ENCODE data around the gene RPS6KA2.

Gene RPS6KA2

DNA sequence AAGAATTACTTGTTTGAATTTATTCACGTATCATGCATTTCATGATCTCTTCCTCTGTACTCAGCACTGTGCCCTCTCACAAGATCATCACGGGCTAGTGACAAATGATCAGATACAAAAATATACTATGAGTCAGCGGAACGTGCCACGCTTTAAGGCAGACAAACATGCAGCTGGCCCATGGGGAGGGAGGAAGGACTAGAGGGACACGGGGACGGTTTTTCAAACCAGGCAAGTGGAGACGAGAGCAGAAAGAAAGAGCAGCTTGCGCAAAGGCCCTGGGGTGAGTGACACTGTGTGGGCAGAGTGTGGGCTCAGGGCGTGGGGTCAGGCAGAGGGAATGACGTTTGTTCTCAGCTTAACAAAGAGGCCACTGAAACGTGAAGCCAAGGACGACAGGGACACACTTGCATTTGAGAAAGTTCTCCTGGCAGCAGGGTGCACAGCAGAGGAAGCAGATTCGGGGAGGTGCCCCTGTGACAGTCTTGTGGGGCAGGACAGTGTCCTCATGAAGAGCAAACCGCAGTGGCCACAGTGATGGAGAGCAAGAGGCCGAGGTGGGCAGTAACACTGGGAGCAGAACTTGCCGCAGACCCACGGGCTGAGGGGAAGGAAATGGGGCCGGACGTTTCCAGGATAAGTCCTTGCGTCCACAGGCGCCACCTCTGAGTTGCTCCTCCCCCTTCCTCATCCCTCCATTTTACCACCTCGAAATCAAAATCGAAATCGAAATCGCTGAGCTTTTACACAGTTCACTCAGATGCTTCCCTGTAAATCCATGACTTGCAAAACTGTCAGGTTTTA is 6.9 kb upstream of the RPS6KA2 start:
- DNase-seq: peak; percentile 73 to 83

- DNase-seq: no peak
These were observed 5.7 kb upstream of the RPS6KA2 start for GRCh38 chr6:166632731-166633130.

DNA sequence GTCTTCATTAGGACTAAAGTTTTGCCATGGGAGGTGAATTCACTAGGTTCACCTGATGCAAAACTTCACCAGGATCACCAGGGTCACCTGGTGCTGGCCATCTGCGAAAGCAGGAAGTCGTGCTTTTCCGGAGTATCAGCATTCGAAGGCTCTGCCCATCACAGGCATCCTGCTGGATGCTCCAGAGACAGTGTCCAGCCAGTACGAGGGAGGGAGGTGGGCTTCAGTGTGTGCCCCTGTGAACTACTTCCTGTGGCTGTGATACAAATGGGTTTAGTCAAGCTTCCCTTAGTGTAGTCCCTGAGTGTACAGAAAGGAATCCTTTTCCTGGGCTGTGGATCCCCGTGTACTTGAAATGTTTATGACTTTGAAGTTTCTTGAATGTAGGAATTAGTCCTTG is 3.4 kb upstream of the RPS6KA2 start:
- no peak for DNase-seq

DNA sequence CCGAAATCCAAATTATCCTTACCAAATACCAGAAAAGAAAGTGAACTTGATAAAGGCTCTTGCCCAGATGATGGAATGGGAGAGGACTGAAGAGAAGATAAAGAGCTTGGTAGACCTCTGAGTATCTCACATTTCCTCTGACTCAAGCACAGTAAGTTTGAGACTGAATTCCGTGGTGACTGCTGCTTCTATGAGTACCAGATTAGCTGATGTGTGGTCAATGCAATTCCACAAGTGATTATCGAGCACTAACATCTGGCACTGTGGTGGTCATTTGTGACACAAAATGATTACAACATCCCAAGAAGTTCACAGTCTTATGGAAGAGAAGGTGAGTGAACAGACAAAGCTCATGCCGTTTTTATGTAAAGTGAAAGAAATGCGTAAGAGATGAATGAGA is 2.6 kb upstream of the RPS6KA2 start:
- no peak for DNase-seq

DNA sequence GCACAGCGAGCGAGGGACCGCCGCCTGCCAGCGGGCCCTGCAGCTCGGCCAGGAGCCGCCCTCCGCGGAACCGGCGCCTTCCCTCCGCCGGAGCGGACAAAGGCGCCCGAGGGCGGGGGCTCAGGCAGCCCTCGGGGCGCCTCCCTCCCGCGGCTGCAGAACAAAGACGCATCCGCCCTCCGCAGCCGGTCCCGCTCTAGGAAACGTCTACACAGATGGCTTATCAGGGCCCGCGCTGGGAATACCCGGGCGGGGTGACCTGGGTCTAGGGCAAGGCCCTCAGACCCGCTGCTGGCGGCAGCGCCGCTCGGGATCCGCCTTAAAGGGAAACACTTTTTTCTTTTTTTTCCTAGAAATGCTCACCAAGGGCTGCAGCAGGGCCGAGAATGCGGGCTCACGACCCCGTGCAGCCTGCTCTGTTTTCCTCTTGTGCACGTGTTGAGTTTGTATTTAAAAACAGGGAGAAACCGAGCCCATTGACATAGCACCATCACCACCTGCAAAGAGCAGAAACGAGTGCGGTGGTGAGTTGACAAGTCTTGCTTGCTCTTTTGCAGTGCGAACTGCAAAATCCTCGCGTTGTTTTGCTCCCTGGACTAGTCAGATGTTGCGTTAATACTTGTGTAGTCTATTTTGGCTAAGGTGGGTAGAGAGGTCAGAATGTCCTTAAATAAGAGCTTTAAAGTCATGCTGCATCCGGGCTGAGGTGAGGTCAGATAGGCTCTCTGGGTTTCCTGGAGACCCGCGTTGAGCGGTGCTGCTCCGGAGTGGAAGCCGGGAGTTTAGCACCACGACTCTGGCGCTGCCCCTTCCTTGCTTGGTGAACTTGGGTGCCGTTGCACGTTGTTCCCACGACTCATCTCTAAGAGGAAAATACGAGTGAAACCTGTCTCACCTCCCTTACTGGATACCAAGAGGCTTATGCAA is 1.1 kb upstream of the RPS6KA2 start:
- peak; percentile 15 to 28 for DNase-seq

DNA sequence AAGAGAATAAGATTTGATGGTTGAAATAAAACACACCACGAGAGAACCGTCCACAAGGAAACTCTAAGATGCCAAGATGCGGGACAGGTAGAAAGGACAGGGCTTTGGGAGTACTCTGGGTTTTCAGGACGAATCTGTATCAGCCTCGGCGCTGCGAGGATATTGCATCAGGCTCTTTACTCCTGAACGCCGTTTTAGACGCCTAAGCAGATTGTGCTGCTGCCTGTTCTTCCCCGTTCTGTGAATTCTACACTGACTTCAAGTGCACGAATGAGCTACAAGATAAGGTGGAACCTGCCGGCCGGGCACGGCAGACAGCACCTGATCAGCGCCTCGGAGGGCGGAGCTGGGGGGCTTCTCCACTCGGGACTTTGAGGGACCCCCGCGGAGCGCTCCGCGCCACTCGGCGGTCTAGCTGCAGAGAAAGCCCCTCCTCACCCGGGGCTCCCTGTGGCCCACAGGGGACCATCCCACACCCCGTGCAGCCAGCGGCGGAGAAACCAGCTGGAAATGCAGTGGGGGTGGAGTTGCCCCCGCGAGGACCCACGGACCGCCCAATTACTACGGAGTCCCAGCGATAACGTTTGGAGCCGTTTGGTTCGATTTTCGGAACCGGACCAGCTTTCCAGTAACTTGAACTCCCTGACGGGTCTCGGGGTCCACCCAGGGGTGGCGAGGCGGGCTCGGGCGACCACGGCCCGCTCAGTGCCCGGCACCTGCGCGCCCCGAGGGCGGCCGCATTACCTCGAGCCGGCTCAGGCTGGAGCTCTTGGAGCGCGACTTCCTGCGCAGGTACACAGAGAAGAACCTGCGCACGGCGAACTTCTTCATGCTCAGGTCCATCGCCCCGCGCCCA is 646 bp downstream of the RPS6KA2 start:
- peak; percentile 27 to 36 for DNase-seq

GRCh38 chr6:166625356-166625755 is 1.7 kb downstream of the RPS6KA2 start:
- no peak for DNase-seq

DNA sequence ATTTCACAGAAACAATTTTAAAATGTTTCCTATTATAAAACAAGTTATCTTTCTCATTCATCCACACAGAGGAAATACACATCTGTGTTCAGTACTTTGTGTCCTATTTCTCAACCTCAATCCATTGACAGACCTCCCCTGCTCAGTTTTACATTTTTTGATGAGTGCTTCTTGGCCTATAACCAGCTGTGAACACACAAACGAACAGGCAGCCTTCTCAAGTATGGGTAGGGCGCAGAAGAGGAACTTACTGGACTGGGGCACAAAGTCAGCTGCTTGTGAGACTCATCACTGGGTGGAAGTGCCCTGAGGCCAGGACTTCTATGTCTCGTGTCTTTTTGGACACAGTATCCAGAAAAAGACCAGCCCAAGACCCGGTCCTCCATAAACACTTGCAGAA is 2.8 kb downstream of the RPS6KA2 start:
- peak; percentile 28 to 55 for DNase-seq

DNA sequence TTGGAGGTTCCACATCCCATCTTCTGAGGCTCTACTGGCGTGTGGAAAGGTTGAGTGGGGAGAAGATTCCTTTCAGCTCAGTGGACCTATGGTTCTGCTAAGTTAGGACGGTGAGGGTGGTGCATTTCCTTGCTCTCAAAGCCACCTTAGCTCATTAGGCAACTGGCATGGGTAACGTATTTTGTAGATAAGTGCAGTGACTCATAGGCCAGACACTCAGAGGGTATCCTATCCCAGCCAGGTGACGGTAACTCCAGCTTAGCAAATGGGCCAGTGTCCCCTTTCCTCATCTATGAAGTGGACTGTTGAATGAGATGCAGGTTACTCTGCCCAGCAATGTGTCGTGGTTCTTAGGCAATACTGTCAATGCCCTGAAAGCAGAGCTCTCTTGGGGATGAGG is 3.7 kb downstream of the RPS6KA2 start:
- no peak for DNase-seq

GRCh38 chr6:166621114-166621540 is 5.9 kb downstream of the RPS6KA2 start:
- no peak for DNase-seq

GRCh38 chr6:166620478-166621113 is 6.5 kb downstream of the RPS6KA2 start:
- no peak for DNase-seq

DNA sequence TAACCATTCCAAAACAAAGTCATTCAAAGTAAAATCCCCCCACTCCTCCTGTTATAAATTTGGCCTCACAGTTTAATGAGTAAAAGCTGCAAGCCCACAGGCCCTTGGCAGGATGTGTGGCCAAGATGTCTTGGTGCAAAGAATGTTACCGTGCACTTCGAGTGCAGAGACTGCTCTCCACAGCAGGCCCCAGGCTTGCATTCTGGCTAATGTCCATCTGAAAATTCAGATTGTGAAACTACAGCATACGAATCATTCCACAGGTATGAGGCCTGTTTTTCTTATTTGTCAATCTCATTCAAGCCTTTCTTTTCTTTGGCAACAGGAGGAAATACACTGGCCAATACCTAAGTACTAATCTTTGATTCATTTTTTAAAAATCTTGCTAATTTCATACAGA is 7.1 kb downstream of the RPS6KA2 start:
- DNase-seq: no peak

DNA sequence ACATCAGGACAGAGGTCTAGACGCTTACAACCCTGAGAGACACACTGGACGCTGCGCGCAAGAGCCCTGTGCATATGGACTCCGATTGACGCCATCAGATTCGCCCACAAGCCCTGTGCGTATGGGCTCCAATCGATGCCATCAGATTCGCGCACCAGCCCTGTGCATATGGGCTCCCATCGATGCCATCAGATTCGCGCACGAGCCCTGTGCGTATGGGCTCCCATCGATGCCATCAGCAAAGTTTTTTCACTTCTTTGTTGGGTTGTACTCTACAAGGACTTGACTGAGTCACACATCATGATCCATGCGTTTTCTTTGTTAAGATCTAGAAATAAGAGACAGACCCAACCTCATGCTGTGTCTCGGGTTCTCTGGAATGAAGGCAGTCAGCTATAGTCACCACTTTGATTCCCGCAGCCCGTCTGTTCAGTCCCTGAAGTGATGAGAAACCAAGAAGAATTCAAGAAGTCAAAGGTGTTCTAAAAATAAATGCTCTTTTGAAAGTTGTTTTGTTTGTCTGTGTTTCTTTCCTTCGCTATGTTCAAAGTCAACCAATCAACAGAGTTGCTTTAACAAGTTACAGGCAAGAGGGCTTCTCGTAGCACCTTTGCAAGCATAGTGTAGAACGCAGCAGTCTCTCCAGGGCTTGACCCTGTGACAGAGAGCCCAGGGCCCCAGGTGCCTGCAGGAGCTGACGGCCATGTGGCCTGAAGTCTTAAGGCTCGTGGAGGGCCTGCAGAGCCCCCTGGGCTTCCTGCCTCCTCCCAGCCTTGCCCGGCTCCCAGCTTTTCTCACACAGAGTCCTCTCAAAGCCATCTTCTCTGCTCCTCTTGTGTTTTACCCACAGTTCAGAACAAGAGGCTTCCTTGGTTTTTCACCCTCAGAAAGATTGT is 7.9 kb downstream of the RPS6KA2 start:
- DNase-seq: no peak

- no peak for DNase-seq
These were observed 8.8 kb downstream of the RPS6KA2 start for GRCh38 chr6:166618251-166618650.

DNA sequence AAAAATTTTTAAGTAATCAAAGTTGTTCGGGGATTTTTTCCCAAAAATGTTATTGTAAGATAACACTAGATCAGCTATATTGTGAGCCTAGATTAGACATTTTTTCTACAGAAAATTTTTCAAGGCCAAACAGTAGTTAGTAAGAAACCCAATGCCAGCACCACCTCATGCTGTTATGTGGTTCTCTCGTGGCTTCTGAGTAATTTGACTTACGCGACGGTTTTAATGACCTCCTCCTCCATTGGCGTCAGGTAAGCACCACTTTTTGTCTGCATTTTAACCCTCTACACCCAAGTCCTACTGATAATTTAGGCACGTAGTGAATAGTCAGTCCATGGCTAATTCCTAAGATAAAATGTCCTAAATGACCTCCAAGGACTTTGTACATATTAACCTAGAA is 9.7 kb downstream of the RPS6KA2 start:
- DNase-seq: no peak

DNA sequence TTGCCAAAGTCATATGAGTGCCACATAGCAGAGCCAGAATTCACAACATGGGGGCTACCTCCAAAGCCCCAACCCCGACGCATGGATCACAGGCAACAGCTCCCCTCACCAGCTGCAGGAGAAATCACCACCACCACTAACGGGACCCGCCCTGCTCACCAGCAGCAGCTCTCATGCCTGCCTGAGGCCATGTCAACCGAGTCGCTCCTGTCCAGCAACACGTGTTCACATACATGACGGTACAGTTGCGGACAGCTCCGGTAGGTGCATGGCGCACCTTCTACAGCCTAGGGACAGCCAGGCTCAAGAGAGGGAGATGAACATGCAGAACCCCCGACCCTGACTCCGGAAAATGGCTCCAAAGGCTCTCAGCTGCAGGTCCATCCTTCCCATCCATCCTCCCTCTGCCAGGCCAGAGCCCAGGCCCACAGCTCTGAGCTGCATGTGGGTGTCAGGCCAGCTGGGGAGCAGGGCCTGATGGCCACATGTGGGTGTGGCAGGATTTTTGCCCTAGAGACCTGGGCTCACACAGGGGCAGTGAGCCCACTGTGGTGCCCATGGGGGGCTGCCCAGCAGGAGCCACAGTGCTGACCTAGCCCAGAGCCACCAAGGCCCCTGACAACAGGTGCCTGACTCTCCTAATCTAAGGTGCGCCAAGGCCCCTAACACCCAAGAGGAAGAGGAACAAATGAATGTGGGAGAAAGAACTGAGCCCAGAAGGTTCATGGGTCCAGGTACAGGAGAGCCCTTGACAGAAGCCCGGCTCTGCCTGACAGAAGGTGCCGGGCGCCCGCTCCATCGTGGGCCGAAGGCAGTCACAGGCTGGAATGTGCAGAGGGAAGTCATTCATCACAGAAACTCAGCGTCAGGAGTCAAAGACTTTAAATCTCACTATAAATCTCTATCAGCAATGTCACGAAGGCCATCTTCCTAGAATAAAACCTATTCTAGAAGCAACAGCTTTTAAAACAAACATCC is 10.5 kb downstream of the RPS6KA2 start:
- DNase-seq: no peak

GRCh38 chr6:166615059-166615770 is 11.8 kb downstream of the RPS6KA2 start:
- no peak for DNase-seq

GRCh38 chr6:166614589-166614988 is 12.5 kb downstream of the RPS6KA2 start:
- no peak for DNase-seq

DNA sequence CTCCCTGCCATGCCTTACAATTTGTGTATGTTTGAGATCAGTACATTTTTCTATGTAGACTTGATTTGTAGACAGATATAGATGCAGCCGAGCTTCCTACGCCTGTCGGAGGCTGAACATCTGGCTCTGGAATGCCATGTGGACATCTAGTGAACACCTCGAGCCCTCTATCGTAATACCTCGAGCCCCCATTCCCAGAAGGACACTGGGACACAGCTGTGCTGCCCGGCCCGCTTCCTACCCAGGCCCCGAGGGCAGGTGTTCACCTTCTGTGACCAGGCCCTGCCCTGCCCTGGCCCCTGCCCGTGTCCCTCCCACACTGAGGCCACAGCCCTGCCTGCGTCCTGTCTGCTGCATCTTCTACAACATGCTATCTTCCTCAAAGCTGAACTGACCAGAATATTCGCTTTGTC is 12.9 kb downstream of the RPS6KA2 start:
- DNase-seq: no peak
